GM21423 (cell line): Measurements from ENCODE around the gene HYDIN.

Experiments used
- ATAC-seq: cut with Tn5 transposase; IDR thresholded peaks from one replicate; pipeline ENCODE4 v1.9.1; 2021; ENCODE audit warnings: mild to moderate bottlenecking, moderate library complexity; ENCODE audit not compliant: unreplicated experiment

HYDIN gene

GRCh38 chr16:70793851-70794502 lies 436.5 kb downstream of the HYDIN start:
- ATAC-seq: peak; percentile 62

DNA sequence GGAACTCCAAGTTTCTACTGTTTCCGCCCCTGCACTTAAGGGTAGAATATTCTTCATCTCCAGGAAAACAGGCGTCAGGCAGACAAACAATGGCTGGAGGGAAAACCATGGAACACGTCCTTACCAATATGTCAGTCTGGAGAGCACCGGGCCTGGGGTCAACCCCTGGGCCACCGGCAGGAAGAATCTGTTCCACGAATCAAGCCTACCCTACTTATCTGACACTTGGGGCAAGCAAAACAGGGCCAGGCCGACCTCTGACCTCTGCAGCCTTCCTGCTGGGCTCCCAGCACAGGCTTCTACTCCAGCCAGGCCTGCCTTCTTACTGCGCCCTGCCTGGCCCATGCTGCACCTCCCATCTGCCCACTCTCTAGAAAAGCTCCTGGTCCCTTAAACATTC lies 439.7 kb downstream of the HYDIN start:
- no peak for ATAC-seq

GRCh38 chr16:70789595-70790447 lies 440.7 kb downstream of the HYDIN start:
- ATAC-seq: no peak

GRCh38 chr16:70788668-70789594 lies 441.6 kb downstream of the HYDIN start:
- no peak for ATAC-seq

DNA sequence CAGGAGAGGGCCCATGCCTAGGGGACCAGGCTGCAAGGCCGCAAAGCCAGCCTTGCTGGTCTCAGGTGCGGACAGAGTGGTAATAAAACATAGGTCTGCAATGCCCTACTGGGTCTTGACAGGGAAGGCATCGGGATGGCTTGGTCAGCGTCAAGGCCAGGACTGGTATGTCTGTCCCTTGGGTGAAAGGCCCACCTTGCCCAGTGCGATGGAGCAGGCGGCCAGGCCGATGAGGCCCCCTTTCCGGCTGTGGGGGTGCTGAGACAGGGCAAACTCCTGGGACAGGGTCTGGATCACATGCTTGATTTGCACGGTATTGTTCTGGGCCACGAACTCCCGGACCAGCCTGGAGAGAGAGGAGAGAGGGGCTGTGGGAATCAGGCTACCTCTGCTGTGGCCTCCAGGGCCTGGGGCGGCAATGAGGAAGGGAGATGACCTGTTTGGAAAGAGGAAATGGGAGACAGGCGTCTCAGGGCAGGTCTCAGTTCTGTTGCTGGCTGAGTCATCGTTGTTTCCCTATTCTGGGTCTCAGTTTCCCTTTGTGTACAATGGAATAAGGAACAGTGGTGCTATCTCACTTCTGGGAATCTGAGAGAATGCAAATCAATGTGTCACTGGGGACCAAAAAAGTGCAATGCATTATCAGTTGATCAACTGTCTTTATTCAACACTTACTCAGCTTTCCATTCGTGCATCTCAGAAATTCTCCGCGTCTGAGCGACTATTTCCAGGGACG lies 444.3 kb downstream of the HYDIN start:
- ATAC-seq: no peak

- ATAC-seq: no peak
Observed at GRCh38 chr16:70784692-70785555, 445.6 kb downstream of the HYDIN start.

GRCh38 chr16:70782237-70782636 lies 448.3 kb downstream of the HYDIN start:
- no peak for ATAC-seq

- no peak for ATAC-seq
Observed at GRCh38 chr16:70781800-70782199, 448.7 kb downstream of the HYDIN start.

GRCh38 chr16:70780546-70780945 lies 450.0 kb downstream of the HYDIN start:
- no peak for ATAC-seq

DNA sequence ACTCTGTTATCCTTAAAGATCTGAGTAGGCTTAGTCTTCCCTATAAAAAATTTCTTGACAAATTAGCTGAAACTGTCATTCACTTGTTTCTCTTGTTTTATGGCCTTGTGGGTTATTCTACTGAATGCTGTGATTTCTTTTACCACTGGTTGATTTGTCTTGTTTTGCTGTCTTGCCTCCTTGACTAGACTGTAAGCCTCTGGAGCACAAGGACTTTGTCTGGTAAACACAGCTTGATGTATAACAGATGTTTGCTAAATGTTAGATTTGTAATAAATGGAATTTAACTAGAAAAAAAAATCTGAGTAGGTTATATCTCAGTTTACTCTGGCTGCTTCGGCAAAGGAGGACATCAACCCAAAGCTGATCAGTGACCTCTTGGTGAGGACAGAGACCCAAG lies 451.2 kb downstream of the HYDIN start:
- ATAC-seq: no peak

GRCh38 chr16:70778901-70779309 lies 451.6 kb downstream of the HYDIN start:
- no peak for ATAC-seq

DNA sequence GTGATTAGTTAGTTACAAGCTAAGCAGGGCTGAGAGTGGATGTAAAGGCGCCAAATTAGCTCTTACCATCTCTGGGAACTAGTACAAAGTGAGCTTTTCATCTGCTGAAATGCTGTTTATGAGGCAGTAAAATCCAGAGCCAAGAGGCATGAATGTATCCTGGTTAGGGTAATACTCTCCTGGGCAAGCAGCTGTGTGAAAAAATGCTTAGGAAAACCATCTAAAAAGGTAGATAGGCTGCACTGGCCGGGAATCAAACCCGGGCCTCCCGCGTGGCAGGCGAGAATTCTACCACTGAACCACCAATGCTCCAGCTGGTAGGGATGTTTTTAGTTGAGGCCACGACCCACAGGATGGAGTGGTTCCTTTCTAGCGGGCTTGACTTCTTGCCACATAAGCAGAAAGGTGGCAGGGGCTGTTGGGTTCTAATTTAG lies 452.5 kb downstream of the HYDIN start:
- ATAC-seq: no peak

- ATAC-seq: no peak
Observed at GRCh38 chr16:70777496-70777895, 453.0 kb downstream of the HYDIN start.

DNA sequence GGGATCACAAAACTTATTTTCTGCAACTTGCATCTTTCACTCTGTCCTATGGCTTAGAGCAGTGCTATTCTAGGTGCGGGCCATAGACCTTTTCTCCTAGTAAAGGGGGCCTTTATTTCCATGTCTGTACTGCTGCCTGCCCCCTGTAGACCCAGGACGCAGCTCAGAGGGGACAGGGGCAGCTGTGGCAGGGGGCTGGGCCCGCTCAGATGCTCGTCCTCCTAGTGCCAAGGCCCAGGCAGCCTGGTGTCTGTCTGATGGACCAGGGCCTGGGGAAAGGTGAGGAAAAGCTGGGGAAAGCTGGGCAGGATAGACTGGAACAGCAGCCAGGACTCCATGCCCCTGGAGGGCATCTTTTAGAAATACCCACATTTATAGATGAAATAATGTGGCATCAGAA lies 455.1 kb downstream of the HYDIN start:
- no peak for ATAC-seq

- no peak for ATAC-seq
Observed at GRCh38 chr16:70774261-70774660, 456.3 kb downstream of the HYDIN start.

DNA sequence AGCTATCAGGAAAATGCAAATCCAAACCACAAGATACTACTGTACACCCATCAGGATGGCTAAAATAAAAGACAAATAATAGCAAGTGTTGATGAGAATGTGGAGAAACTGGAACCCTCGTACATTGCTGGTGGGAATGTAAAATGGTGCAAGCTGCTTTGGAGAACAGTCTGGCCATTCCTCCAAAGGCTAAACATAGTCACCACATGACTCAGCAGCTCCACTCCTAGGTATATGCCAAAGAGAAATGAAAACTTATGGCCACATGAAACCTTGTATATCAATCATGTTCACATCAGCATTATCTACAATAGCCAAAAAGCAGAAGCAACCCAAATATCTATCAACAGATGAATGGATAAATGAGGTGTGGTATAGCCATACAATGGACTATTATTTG lies 458.0 kb downstream of the HYDIN start:
- ATAC-seq: no peak

DNA sequence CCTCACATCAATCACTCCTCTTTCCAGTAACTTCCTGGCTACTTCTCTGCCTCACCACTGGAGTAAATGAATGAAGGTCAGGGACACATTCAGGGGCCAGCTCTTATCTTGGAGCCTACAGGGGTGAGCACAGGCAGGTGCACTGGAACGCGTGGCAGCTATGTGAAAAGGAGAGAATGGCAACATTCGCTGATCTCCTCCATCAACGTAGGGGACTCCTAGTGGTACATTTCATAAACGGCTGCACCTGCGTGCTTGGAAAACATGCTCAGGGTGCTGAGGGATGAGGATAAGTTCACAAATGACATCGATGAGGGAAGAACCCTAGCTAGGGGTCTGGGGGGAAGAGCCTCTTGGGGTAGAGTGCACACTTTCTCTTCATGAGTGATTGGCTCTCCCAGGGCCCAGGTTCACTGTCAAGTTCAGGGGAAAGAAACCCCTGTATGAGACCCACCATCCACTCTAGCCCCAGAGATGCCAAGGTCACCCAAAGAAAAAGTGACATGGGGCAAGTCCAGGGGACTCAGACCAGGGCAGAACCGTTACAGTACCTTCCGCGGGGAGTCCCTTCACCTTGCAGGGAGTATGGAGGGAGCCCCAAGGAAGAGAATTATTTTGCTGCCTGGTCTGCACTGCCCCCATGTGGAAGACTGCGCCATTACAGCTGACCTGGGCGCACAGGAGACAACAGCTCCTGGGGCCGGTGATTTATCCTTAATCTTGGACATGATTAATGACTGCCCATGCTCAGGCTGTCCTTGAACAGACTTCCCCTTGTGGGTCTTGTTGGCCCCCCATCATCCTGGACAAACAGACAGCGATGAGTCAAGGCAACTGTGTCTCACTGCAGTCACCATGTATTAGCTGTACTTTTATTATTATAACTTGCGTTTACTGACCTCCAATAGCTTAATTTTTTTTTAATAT lies 459.6 kb downstream of the HYDIN start:
- peak; percentile 76 for ATAC-seq

DNA sequence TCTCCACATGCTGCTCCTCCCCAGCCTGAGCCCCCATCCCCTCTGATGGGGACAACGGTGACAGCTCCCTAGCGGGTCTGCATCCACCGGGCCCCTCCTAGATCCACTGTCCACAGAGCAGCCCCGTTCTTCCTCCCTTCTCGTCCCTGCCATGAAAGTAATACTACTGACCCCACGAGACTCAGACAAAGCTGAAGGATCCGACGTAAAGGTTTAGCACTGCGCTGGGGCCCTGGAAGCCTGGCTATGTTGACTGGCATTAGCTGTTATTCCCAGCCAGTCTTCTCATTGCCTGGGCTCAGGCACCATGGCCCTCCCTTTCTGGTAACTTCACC lies 460.3 kb downstream of the HYDIN start:
- no peak for ATAC-seq

- no peak for ATAC-seq
Observed at GRCh38 chr16:70769761-70770160, 460.8 kb downstream of the HYDIN start.
